ENCODE measurements around the gene ZNF334.

The ZNF334 gene

DNA sequence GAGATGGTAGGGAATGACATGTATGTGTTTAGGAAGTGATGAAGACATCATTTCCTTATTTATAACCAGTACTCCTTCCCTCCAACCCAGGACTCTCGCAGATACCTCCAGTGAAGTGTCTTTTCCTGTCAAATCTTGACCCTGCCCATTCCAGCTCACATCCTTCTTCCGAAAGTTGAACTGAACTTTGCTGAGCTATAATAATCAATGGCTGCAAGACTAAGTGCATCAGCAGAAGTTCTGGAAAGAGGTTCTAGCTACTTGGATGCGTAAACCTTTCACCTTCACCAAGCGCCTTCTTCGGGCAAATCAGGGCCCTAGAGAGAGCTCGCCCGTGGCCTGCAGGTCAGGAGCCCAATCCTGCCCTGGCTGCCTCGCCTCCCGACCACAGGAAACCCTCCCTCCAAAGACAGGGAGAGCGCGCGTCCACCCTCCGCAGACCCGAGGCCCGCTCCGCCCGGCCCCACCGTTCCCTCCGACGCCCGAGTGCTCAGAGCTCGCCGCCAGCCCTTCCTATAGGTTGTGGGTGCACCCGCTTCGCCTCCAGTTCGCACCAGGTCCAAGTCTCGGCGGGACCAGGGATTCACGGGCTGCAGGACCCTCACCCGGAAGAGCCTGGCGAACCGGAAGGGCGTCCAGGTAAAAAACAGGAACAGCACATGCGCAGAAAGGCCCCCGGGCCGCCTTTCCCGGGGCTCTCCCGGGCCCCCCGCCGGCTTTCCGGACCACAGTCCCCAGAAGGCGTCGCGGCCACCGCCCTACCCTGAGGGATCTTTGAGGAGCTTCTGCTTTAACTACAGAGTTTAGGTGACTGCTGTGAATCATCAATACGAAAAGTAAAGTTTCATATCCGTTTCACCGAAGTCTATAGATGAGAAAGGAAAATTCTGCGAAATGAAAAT lies at the start of gene ZNF334:
ZNF334 (minus strand) TSS at position 617 of the 902 bp plus-strand sequence. CDS start 1,457 bp downstream, outside the sequence.
- Histone ChIP-seq H3K36me3 (ENCODE audit: control insufficient read depth, low read depth, low read length) (no peaks in the 10 kb centered on the region), H3K9ac (ENCODE audit: low read length) (peak within 1 kb of the TSS; percentile 83), H3K4me1 (ENCODE audit: control insufficient read depth, low read depth, low read length) (peaks cover 3% of the 10 kb centered on the region), H3K27ac (ENCODE audit: low read length) (no peak within 1 kb of the TSS), H3K27me3 (ENCODE audit: control insufficient read depth, insufficient read depth, low read length) (peaks cover 7% of the 10 kb centered on the region), H3K9me3 (ENCODE audit: control insufficient read depth, low read depth, low read length) (no peaks in the 10 kb centered on the region), H3K4me3 (ENCODE audit: low read length) (peak within 1 kb of the TSS; percentile 97)

DNA sequence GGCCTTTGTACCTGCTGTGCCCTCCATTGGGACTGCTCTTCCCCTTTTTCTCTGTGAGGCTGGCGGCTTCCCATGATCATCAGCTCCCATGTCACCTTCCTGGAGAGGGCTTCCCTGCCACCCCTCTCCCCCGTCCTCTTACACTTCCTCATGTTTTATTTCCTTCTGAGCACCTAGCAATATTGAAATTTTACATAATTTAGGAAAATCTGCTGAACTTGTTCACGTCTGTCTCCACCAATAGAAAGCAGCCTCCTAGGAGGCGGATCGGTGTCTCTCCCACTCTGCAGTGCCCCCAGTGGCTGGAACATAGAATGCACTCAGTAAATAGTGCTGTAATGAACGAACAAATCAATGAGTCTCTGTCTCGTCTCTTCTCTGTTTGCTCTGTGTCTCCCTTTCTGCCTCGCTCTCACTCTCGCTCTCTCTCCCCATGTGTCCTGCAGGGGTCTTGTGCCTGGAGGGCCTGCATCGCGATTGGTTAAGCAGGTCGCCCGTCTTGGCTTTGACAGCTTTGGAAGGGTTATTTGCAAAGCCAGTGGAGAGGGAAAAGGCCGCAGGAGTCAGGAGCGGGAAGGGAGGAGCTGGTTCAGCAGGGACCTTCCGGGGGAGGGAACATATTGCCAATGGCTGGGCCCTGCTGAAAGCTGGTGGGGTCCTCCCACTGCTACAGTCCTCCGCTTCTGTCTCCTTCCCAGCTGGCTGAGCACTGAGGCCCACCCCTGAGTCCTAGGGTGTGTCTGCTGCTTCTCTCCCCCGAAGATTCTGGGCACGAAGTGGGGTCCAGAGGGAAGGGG lies 49.2 kb upstream of the ZNF334 start:
- no peaks in the 10 kb centered on the region for H3K9me3 ChIP-seq (ENCODE audit: control insufficient read depth, low read depth, low read length)
- H3K4me1 ChIP-seq (ENCODE audit: control insufficient read depth, low read depth, low read length), result peaks cover 10% of the 10 kb centered on the region
- peak overlapping the region; percentile 50 for H3K4me3 ChIP-seq (ENCODE audit: low read length)
- no peak overlapping the region for H3K27ac ChIP-seq (ENCODE audit: low read length)
- H3K9ac ChIP-seq (ENCODE audit: low read length), result no peak overlapping the region
- no peaks in the 10 kb centered on the region for H3K27me3 ChIP-seq (ENCODE audit: control insufficient read depth, insufficient read depth, low read length)
- no peaks in the 10 kb centered on the region for H3K36me3 ChIP-seq (ENCODE audit: control insufficient read depth, low read depth, low read length)

DNA sequence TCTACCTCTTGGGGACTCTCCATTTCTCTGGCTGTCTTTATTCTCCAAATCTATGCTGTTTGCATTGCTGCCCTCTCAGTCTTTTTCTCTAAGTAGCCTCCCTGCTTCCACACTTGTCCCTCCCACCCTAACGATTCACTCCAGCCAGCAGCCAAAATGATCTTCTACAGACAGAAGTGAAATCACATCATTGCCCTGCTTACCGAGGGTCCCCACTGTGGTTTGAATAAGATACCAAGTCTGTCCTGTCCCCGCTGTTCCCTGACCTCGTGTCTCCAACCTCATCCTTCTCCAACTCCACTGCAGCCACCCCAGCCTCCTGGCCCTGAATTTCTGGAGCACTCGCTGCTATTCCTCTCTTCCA lies 48.6 kb upstream of the ZNF334 start:
- Histone ChIP-seq H3K27me3 (ENCODE audit: control insufficient read depth, insufficient read depth, low read length) (no peaks in the 10 kb centered on the region), H3K9ac (ENCODE audit: low read length) (no peak overlapping the region), H3K36me3 (ENCODE audit: control insufficient read depth, low read depth, low read length) (no peaks in the 10 kb centered on the region), H3K4me1 (ENCODE audit: control insufficient read depth, low read depth, low read length) (peaks cover 10% of the 10 kb centered on the region), H3K4me3 (ENCODE audit: low read length) (peak overlapping the region; percentile 50), H3K27ac (ENCODE audit: low read length) (no peak overlapping the region), H3K9me3 (ENCODE audit: control insufficient read depth, low read depth, low read length) (no peaks in the 10 kb centered on the region)

DNA sequence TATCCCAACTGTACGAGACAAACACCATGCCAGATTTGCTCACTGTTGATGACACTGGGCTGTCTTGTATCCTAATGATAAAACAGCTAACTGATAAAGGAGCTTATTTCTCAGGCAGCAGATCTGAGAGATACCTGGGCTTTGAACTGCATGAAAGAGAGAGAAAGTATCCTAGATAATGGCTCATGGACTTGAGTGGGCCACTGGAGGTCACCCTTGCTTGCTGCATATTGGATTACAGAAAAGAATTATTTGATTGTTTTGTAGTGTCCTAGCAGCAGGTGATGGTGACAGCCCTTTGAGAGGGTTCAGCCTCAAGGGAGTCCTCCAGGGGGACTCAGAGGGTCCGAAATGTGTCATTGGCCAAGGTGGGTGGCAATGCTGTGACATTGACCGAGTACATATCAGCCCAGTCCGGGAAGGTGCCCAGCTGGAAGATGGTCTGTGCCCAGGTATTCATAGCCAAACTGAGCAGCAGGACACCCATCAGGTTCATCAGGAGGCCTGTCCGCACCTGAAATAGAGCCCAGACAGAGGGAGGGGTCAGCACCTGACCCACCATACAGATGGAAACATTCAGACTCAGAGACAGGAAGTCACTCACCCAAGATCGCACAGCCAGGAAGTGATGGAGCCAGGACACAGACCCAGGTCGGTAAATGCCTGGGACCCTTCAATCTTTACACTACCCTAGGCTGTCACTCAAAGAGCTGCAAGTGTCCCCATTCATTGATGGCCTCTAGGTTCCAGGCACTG lies 46.5 kb upstream of the ZNF334 start:
- Histone ChIP-seq H3K9me3 (ENCODE audit: control insufficient read depth, low read depth, low read length) (no peaks in the 10 kb centered on the region), H3K27ac (ENCODE audit: low read length) (no peak overlapping the region), H3K4me1 (ENCODE audit: control insufficient read depth, low read depth, low read length) (peaks cover 17% of the 10 kb centered on the region), H3K36me3 (ENCODE audit: control insufficient read depth, low read depth, low read length) (no peaks in the 10 kb centered on the region), H3K27me3 (ENCODE audit: control insufficient read depth, insufficient read depth, low read length) (no peaks in the 10 kb centered on the region), H3K9ac (ENCODE audit: low read length) (no peak overlapping the region), H3K4me3 (ENCODE audit: low read length) (no peak overlapping the region)

DNA sequence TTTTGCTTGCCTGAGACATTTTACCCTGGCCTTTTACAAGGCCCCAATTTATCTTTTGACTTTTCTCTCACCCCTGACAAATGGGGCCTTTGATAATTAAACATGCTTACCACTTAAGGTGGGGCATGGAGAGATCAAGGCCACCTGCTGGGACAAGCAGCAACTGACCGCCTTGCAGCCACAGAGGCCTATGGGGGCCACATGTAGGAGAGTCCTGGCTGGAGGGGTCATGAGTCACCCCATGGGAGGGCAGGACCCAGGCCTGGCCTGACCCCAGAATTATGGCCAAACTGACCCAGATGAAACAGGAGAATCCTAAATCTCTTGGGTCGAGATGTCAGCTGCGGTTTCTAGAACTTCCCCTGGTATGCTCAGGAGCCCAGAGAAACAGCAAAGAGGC lies 45.6 kb upstream of the ZNF334 start:
- H3K36me3 ChIP-seq (ENCODE audit: control insufficient read depth, low read depth, low read length), result no peaks in the 10 kb centered on the region
- H3K4me1 ChIP-seq (ENCODE audit: control insufficient read depth, low read depth, low read length), result peaks cover 22% of the 10 kb centered on the region
- no peaks in the 10 kb centered on the region for H3K9me3 ChIP-seq (ENCODE audit: control insufficient read depth, low read depth, low read length)
- no peak overlapping the region for H3K9ac ChIP-seq (ENCODE audit: low read length)
- no peak overlapping the region for H3K4me3 ChIP-seq (ENCODE audit: low read length)
- H3K27ac ChIP-seq (ENCODE audit: low read length), result no peak overlapping the region
- H3K27me3 ChIP-seq (ENCODE audit: control insufficient read depth, insufficient read depth, low read length), result no peaks in the 10 kb centered on the region

DNA sequence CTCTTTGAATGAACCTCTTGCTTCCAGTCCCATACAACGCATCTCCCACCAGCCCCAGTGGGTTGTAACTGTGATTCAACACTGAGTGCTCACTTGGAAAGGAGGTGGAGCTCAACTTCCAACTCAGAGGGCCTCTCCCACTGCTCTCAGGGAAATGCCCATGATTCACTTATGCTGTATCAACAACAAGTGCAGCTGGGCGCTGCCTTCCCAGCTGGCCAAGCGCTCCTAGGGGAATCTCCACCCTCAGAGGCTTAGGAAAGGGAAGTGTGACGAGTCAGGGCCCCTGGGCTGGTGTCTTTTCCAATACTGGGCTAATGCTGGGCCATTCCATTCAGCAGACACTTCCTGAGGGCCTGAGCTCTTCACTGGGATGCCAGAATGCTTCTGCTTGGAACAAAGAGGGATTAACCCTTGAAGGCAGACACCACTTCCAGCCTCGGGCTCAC lies 45.2 kb upstream of the ZNF334 start:
- H3K4me3 ChIP-seq (ENCODE audit: low read length), result no peak overlapping the region
- H3K27ac ChIP-seq (ENCODE audit: low read length), result no peak overlapping the region
- H3K9ac ChIP-seq (ENCODE audit: low read length), result no peak overlapping the region
- H3K27me3 ChIP-seq (ENCODE audit: control insufficient read depth, insufficient read depth, low read length), result no peaks in the 10 kb centered on the region
- H3K36me3 ChIP-seq (ENCODE audit: control insufficient read depth, low read depth, low read length), result no peaks in the 10 kb centered on the region
- H3K9me3 ChIP-seq (ENCODE audit: control insufficient read depth, low read depth, low read length), result no peaks in the 10 kb centered on the region
- peaks cover 21% of the 10 kb centered on the region for H3K4me1 ChIP-seq (ENCODE audit: control insufficient read depth, low read depth, low read length)

DNA sequence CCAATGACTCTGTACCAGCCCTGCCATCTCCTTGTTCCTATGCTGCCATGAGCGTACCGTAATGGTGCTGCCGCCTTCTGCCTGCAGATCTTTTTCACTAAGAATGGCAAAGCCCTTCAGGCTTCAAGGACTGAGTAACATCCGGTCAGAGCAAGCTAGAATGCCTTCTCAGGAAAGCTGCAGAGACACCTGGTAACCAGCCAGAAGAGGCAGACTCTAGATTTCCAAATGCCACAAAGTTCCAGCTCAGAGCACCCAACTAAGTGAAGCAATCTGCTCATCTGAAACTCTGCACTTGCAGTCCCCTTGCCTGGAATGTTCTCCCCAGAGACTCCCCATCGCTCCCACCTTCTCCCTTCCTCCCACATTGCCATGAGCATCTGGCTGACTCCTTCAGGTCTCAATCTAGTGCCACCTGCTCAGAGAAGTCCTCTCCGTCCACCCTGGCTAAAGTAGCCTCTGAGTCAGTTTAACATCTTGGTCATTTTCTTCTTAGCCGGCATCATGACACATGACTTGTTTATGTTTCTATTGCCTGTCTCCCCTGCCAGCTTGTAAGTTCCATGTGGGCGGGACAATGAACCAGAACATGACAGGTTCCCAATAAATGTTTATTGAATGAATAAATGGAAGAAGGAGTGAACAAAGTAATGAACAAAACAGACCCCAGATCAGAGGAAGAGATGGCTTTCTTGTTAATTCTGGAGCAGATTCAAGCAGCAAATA lies 44.0 kb upstream of the ZNF334 start:
- H3K36me3 ChIP-seq (ENCODE audit: control insufficient read depth, low read depth, low read length), result no peaks in the 10 kb centered on the region
- H3K9me3 ChIP-seq (ENCODE audit: control insufficient read depth, low read depth, low read length), result no peaks in the 10 kb centered on the region
- peaks cover 27% of the 10 kb centered on the region for H3K4me1 ChIP-seq (ENCODE audit: control insufficient read depth, low read depth, low read length)
- no peaks in the 10 kb centered on the region for H3K27me3 ChIP-seq (ENCODE audit: control insufficient read depth, insufficient read depth, low read length)
- H3K9ac ChIP-seq (ENCODE audit: low read length), result no peak overlapping the region
- H3K4me3 ChIP-seq (ENCODE audit: low read length), result no peak overlapping the region
- H3K27ac ChIP-seq (ENCODE audit: low read length), result no peak overlapping the region

DNA sequence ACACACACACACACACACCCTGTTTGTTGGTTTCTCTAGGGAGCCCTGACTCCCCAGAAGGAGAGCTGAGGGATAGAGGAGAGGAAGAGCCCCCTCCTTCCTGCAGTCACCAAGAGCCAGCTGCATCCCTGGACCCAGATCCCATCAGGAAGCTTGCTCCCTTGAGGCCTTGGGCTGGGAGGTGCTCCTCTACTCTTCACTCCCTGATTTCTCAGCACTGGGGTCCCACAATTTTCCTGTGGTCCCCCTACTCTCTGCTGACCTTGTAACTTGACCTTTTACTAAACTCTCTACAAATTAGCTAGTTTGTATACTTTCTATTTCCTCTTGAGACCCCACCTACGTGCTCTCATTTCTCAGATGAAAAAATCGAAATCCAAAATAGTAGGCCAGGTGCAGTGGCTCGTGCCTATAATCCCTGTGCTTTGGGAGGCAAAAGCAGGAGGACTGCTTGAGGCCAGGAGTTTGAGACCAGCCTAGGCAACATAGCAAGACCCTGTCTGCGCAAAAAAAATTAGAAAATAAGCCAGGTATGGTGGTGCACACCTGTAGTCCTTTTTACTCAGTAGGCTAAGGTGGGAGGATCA lies 42.1 kb upstream of the ZNF334 start:
- H3K27me3 ChIP-seq (ENCODE audit: control insufficient read depth, insufficient read depth, low read length), result no peaks in the 10 kb centered on the region
- H3K4me1 ChIP-seq (ENCODE audit: control insufficient read depth, low read depth, low read length), result peaks cover 38% of the 10 kb centered on the region
- H3K9me3 ChIP-seq (ENCODE audit: control insufficient read depth, low read depth, low read length), result no peaks in the 10 kb centered on the region

DNA sequence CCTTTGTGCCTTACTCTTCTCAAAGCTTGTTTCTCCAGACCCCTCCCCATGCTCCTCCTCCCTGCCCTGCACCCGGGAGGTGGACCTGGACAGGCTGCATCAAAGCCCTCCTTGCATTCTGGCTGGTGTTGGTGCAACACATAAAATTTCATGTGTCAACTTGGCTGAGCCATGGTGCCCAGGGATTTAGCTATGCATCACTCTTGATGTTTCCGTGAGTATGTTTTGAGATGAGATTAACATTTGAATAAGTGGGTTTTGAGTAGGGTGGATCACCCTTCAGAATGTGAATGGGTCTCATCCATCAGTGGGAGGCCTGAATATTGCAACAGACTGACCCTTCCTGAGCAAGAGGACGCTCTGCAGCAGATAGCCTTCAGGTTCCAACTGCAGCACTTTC lies 41.5 kb upstream of the ZNF334 start:
- Histone ChIP-seq H3K27me3 (ENCODE audit: control insufficient read depth, insufficient read depth, low read length) (no peaks in the 10 kb centered on the region), H3K9ac (ENCODE audit: low read length) (no peak overlapping the region), H3K27ac (ENCODE audit: low read length) (no peak overlapping the region), H3K4me1 (ENCODE audit: control insufficient read depth, low read depth, low read length) (peaks cover 38% of the 10 kb centered on the region), H3K9me3 (ENCODE audit: control insufficient read depth, low read depth, low read length) (no peaks in the 10 kb centered on the region), H3K36me3 (ENCODE audit: control insufficient read depth, low read depth, low read length) (no peaks in the 10 kb centered on the region), H3K4me3 (ENCODE audit: low read length) (no peak overlapping the region)

More for the DNA sequence above, 42.1 kb upstream of the ZNF334 start:
- no peaks in the 10 kb centered on the region for H3K36me3 ChIP-seq (ENCODE audit: control insufficient read depth, low read depth, low read length)
- no peak overlapping the region for H3K27ac ChIP-seq (ENCODE audit: low read length)
- H3K4me3 ChIP-seq (ENCODE audit: low read length), result no peak overlapping the region
- H3K9ac ChIP-seq (ENCODE audit: low read length), result no peak overlapping the region

DNA sequence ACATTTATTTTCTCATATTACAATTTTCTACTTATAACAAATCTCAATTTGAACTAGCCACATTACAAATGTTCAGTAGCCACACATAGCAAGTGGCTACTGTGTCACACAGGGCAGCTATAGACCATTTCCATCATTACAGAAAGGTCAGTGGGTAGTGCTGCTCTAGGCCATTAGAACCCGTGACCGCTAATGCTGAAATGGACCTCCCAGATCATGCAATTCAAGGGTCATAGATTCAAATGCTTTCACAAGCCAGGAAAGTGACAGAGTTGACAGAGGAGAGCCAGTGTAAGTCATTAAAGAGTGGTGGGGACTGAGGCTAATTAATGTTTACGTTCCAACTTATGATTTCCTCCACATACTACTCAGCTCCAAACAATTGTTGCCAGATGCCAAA lies 40.6 kb upstream of the ZNF334 start:
- Histone ChIP-seq H3K9me3 (ENCODE audit: control insufficient read depth, low read depth, low read length) (no peaks in the 10 kb centered on the region), H3K36me3 (ENCODE audit: control insufficient read depth, low read depth, low read length) (no peaks in the 10 kb centered on the region), H3K27me3 (ENCODE audit: control insufficient read depth, insufficient read depth, low read length) (no peaks in the 10 kb centered on the region), H3K27ac (ENCODE audit: low read length) (no peak overlapping the region), H3K4me3 (ENCODE audit: low read length) (no peak overlapping the region), H3K4me1 (ENCODE audit: control insufficient read depth, low read depth, low read length) (peaks cover 38% of the 10 kb centered on the region), H3K9ac (ENCODE audit: low read length) (no peak overlapping the region)

All from iPS-18a (cell line).